Measurements from ENCODE around the gene CDH24.

CDH24 gene

GRCh38 chr14:23000860-23001259 is 56.5 kb downstream of the CDH24 start:
- Histone ChIP-seq H3K27ac (ENCODE audit: low read length) (no peak overlapping the region), H2AFZ (ENCODE audit: low read length) (no peak overlapping the region), H3F3A (ENCODE audit: insufficient read depth, low read length) (no peaks in the 10 kb centered on the region), H3K4me1 (ENCODE audit: low read length) (0 out of 2 replicates have a peak, but pooled peaks cover 4% of the 10 kb centered on the region), H3K4me3 (ENCODE audit: low read length) (no peak overlapping the region), H3K9me2 (replicated peaks; ENCODE audit: insufficient read depth, low read length) (no peaks in the 10 kb centered on the region), H3K9ac (ENCODE audit: low read length) (no peak overlapping the region), H3K36me3 (replicated peaks; ENCODE audit: insufficient read depth, low read length) (no peaks in the 10 kb centered on the region), H3K9me3 (replicated peaks; ENCODE audit: insufficient read depth, low read length) (no peaks in the 10 kb centered on the region), H3K4me2 (ENCODE audit: low read depth, low read length) (no peak overlapping the region), H3K79me2 (ENCODE audit: low read length) (no peaks in the 10 kb centered on the region), H3K27me3 (replicated peaks; ENCODE audit: insufficient read depth, low read length) (no peaks in the 10 kb centered on the region), H4K20me1 (ENCODE audit: insufficient read depth, low read length) (no peaks in the 10 kb centered on the region)
- TF ChIP-seq EZH2phosphoT487 (IDR thresholded peaks at IDR 0.05; ENCODE audit: low read length), result no peak
- no peak for TF ChIP-seq CTCF (IDR thresholded peaks at IDR 0.05; ENCODE audit: low read length)
- TF ChIP-seq EZH2 (optimal IDR thresholded peaks at IDR 0.05; ENCODE audit: low read depth, low read length), result no peak
- DNase-seq, result no peak

- no peaks in the 10 kb centered on the region for H3K4me1 ChIP-seq (ENCODE audit: low read length)
Measured at GRCh38 chr14:22998329-22999012, 58.8 kb downstream of the CDH24 start.

GRCh38 chr14:22997676-22998323 is 59.5 kb downstream of the CDH24 start:
- Histone ChIP-seq H3K9me2 (replicated peaks; ENCODE audit: insufficient read depth, low read length) (no peaks in the 10 kb centered on the region), H3K27ac (ENCODE audit: low read length) (no peak overlapping the region), H4K20me1 (ENCODE audit: insufficient read depth, low read length) (no peaks in the 10 kb centered on the region), H3K4me2 (ENCODE audit: low read depth, low read length) (no peak overlapping the region), H3K9ac (ENCODE audit: low read length) (no peak overlapping the region), H3K4me1 (ENCODE audit: low read length) (no peaks in the 10 kb centered on the region), H2AFZ (ENCODE audit: low read length) (no peak overlapping the region), H3K9me3 (replicated peaks; ENCODE audit: insufficient read depth, low read length) (no peaks in the 10 kb centered on the region), H3F3A (ENCODE audit: insufficient read depth, low read length) (no peaks in the 10 kb centered on the region), H3K36me3 (replicated peaks; ENCODE audit: insufficient read depth, low read length) (no peaks in the 10 kb centered on the region), H3K79me2 (ENCODE audit: low read length) (no peaks in the 10 kb centered on the region), H3K4me3 (ENCODE audit: low read length) (no peak overlapping the region), H3K27me3 (replicated peaks; ENCODE audit: insufficient read depth, low read length) (no peaks in the 10 kb centered on the region)
- TF ChIP-seq CTCF (IDR thresholded peaks at IDR 0.05; ENCODE audit: low read length), result no peak
- TF ChIP-seq EZH2 (optimal IDR thresholded peaks at IDR 0.05; ENCODE audit: low read depth, low read length), result no peak
- no peak for TF ChIP-seq EZH2phosphoT487 (IDR thresholded peaks at IDR 0.05; ENCODE audit: low read length)
- DNase-seq, result no peak

More at GRCh38 chr14:22998329-22999012, 58.8 kb downstream of the CDH24 start:
- H3K4me3 ChIP-seq (ENCODE audit: low read length), result no peak overlapping the region
- H3K9me3 ChIP-seq (replicated peaks; ENCODE audit: insufficient read depth, low read length), result no peaks in the 10 kb centered on the region
- no peaks in the 10 kb centered on the region for H3K36me3 ChIP-seq (replicated peaks; ENCODE audit: insufficient read depth, low read length)
- H3K4me2 ChIP-seq (ENCODE audit: low read depth, low read length), result no peak overlapping the region
- H3K79me2 ChIP-seq (ENCODE audit: low read length), result no peaks in the 10 kb centered on the region
- no peaks in the 10 kb centered on the region for H3K27me3 ChIP-seq (replicated peaks; ENCODE audit: insufficient read depth, low read length)
- no peak for DNase-seq
- H3K9ac ChIP-seq (ENCODE audit: low read length), result no peak overlapping the region
- H2AFZ ChIP-seq (ENCODE audit: low read length), result no peak overlapping the region
- TF ChIP-seq EZH2 (optimal IDR thresholded peaks at IDR 0.05; ENCODE audit: low read depth, low read length), result no peak
- TF ChIP-seq CTCF (IDR thresholded peaks at IDR 0.05; ENCODE audit: low read length), result no peak
- TF ChIP-seq EZH2phosphoT487 (IDR thresholded peaks at IDR 0.05; ENCODE audit: low read length), result no peak
- no peaks in the 10 kb centered on the region for H4K20me1 ChIP-seq (ENCODE audit: insufficient read depth, low read length)
- H3K27ac ChIP-seq (ENCODE audit: low read length), result no peak overlapping the region
- no peaks in the 10 kb centered on the region for H3K9me2 ChIP-seq (replicated peaks; ENCODE audit: insufficient read depth, low read length)
- H3F3A ChIP-seq (ENCODE audit: insufficient read depth, low read length), result no peaks in the 10 kb centered on the region
